ENCODE data around the gene GNAI1. TPM values are rescaled to one million over a fixed set of nuclear protein-coding genes. Genes with fewer than 3 reads are reported as not detected.

GNAI1 gene
- total and polyA plus RNA-seq, 2 of the 13 experiments (the other 11 are each of a cell fraction or from before 2014, with no cell fraction given), result 3.5 to 5.7 TPM

GRCh38 chr7:80263821-80264220 lies 129.2 kb downstream of the GNAI1 start (continued):
- TF ChIP-seq HIC2 (CRISPR knock-in tag; IDR thresholded peaks at IDR 0.05; ENCODE audit: low read depth) (no peak), ARHGAP35 (CRISPR knock-in tag; IDR thresholded peaks at IDR 0.05; ENCODE audit: borderline replicate concordance) (no peak), HNRNPLL (IDR thresholded peaks at IDR 0.05; ENCODE audit: low read depth, low read length, poor library complexity, severe bottlenecking) (no peak), ZNF883 (CRISPR knock-in tag; IDR thresholded peaks at IDR 0.05; ENCODE audit: not compliant biosample characterization) (no peak), FOXA3 (CRISPR knock-in tag; IDR thresholded peaks at IDR 0.05) (no peak), BATF2 (CRISPR knock-in tag; IDR thresholded peaks at IDR 0.05) (no peak), ZBTB7B (CRISPR knock-in tag; IDR thresholded peaks at IDR 0.05) (no peak), KDM4B (CRISPR knock-in tag; IDR thresholded peaks at IDR 0.05) (no peak)

- intact Hi-C loops (cut with micrococcal nuclease; ENCODE audit: unreplicated experiment), result no loop called here
- no TSS peak for BruUV-seq (replicated peaks)
- DNase-seq (ENCODE audit: low spot score) (no peak), ATAC-seq (no peak), FAIRE-seq (no peak)
- H3K27ac ChIP-seq (ENCODE audit: extremely low read length, insufficient read depth, low read length), result no peak overlapping the region
- H3K79me2 ChIP-seq (ENCODE audit: insufficient read depth, low read length), result no peaks in the 10 kb centered on the region
- POLR2A ChIA-PET, result no interaction called here
- H3K27me3 ChIP-seq (ENCODE audit: control insufficient read depth in 1 of 2, insufficient read depth in 2 of 2, low read length in 2 of 2), result no peaks in the 10 kb centered on the region
- no peak overlapping the region for H2AFZ ChIP-seq (ENCODE audit: low read length)
- no peaks in the 10 kb centered on the region for H3K36me3 ChIP-seq (replicated peaks in 1 of 2; ENCODE audit: control insufficient read depth in 1 of 2, insufficient read depth in 2 of 2, low read length in 2 of 2)
- TF ChIP-seq MNT (IDR thresholded peaks at IDR 0.05) (peak; percentile 99), ZBTB49 (CRISPR knock-in tag; IDR thresholded peaks at IDR 0.05; ENCODE audit: borderline replicate concordance) (no peak)
- H3K9ac ChIP-seq (ENCODE audit: insufficient read depth, low read depth, low read length), result no peak overlapping the region
- no peak overlapping the region for H3K4me3 ChIP-seq (replicated peaks in 1 of 3; ENCODE audit: insufficient read depth in 1 of 3, low read depth in 2 of 3, low read length in 3 of 3)
- H3K4me1 ChIP-seq (ENCODE audit: insufficient read depth, low read length), result no peaks in the 10 kb centered on the region
- CTCF ChIA-PET (ENCODE audit: low intra/inter-chr PET ratio, low total read pairs), result no interaction called here
- H4K20me1 ChIP-seq (ENCODE audit: insufficient read depth, low read length), result no peaks in the 10 kb centered on the region
- WGBS (ENCODE audit: low lambda C conversion rate), result 35% methylated on average over 6 of the region's 6 CpGs
- in situ Hi-C loops (cut with HindIII; ENCODE audit: extremely low pct_ligation_motif_present, low pct_unique_long_range_greater_than_20kb), result no loop called here
- no peaks in the 10 kb centered on the region for H3K9me3 ChIP-seq (ENCODE audit: low read length)
- H3K4me2 ChIP-seq (ENCODE audit: low read depth, low read length), result no peak overlapping the region
These were observed 130.3 kb downstream of the GNAI1 start for GRCh38 chr7:80264769-80265495.
